HepG2 (cell line): ENCODE measurements around the gene OR6P1.

Experiments used
- BHLHE40 ChIP-seq: IDR thresholded peaks from 2 replicates; pipeline ENCODE4 v1.6.1; 2011; ENCODE audit warnings: low read length, improper control_type of control experiment
- CTCF ChIP-seq: sonication (generic); formaldehyde crosslinking; IDR thresholded peaks from 2 replicates; pipeline ENCODE4 v1.5.0; 2020; ENCODE audit warnings: mild to moderate bottlenecking, missing genetic modification reagents, moderate library complexity
- ETS1 ChIP-seq: sonication (generic); formaldehyde crosslinking; IDR thresholded peaks from 2 replicates; pipeline ENCODE4 v1.4.0; 2020; ENCODE audit warnings: missing genetic modification reagents
- HMG20A ChIP-seq: IDR thresholded peaks from 2 replicates; pipeline ENCODE4 v1.6.1; 2016; ENCODE audit warnings: borderline replicate concordance
- MAFK ChIP-seq, 2 experiments: IDR thresholded peaks in 1 of 2; conservative IDR thresholded peaks in 1 of 2; 2 replicates each; pipeline ENCODE4 v1.6.1; 2011; ENCODE audit warnings: improper control_type of control experiment in 2 of 2, low read length in 2 of 2
- MED1 ChIP-seq: sonication (generic); formaldehyde crosslinking; IDR thresholded peaks from 2 replicates; pipeline ENCODE4 v1.4.0; 2020; ENCODE audit warnings: missing genetic modification reagents
- NR2C2 ChIP-seq: sonication (generic); formaldehyde crosslinking; IDR thresholded peaks from 2 replicates; pipeline ENCODE4 v1.4.0; 2020; ENCODE audit warnings: missing genetic modification reagents, mild to moderate bottlenecking, moderate library complexity, borderline replicate concordance
- RAD51 ChIP-seq: fragments of 450-650 bp; IDR thresholded peaks from 2 replicates; pipeline ENCODE4 v1.6.1; 2016; ENCODE audit warnings: borderline replicate concordance
- TOE1 ChIP-seq: sonication (generic); formaldehyde crosslinking; IDR thresholded peaks from 2 replicates; pipeline ENCODE4 v1.4.0; 2020; ENCODE audit warnings: mild to moderate bottlenecking, missing genetic modification reagents
- ZBTB4 ChIP-seq: sonication (generic); formaldehyde crosslinking; IDR thresholded peaks from 2 replicates; pipeline ENCODE4 v1.4.0; 2020; ENCODE audit warnings: missing genetic modification reagents, mild to moderate bottlenecking, borderline replicate concordance
- ZBTB7A ChIP-seq: sonication (generic); formaldehyde crosslinking; IDR thresholded peaks from 2 replicates; pipeline ENCODE4 v1.8.0; 2022; ENCODE audit warnings: mild to moderate bottlenecking, missing genetic modification reagents
- ZFP82 ChIP-seq: sonication (generic); formaldehyde crosslinking; IDR thresholded peaks from 2 replicates; pipeline ENCODE4 v1.5.1; 2020; ENCODE audit warnings: mild to moderate bottlenecking, missing genetic modification reagents, borderline replicate concordance
- ZNF558 ChIP-seq: sonication (generic); formaldehyde crosslinking; IDR thresholded peaks from 2 replicates; pipeline ENCODE4 v1.9.0; 2022; ENCODE audit warnings: mild to moderate bottlenecking, missing genetic modification reagents, borderline replicate concordance

GRCh38 chr1:158579733-158580132 lies 9.4 kb upstream of the OR6P1 start, which contains the start of gene OR10X1:
- TF ChIP-seq NR2C2 (CRISPR knock-in tag) (no peak), ZBTB7A (CRISPR knock-in tag) (no peak), RAD51 (no peak), ZNF558 (CRISPR knock-in tag) (no peak), MED1 (no peak), TOE1 (no peak), ZBTB4 (CRISPR knock-in tag) (no peak), BHLHE40 (no peak), HMG20A (CRISPR knock-in tag) (no peak), CTCF (no peak), ZFP82 (no peak), ETS1 (CRISPR knock-in tag) (no peak), MAFK (conservative IDR thresholded peaks at IDR 0.05 in 1 of 2, IDR thresholded peaks at IDR 0.05 in 1 of 2; ENCODE audit: low read length in 2 of 2) (peak; percentile 22 to 69; a peak in 2 of 4 replicates)
